Transverse colon (tissue), 4 donors: ENCODE data around the gene BCL2L13. TPM values are rescaled to one million over a fixed set of nuclear protein-coding genes. Genes with fewer than 3 reads are reported as not detected.

ENCODE experiments used
- DNase-seq: peaks from one replicate; pipeline ENCODE4 v3.0.0-alpha.2; 2019
- H3K27ac ChIP-seq, 4 donors: fragments of 200-600 bp; sonication (generic); 2 replicates each; pipeline ENCODE4 v1.5.1; 2016 to 2018; ENCODE audit warnings: inconsistent platforms in 4 of 4
- H3K27me3 ChIP-seq: fragments of 200-600 bp; sonication (generic); 2 replicates; pipeline ENCODE4 v1.5.1; 2017; ENCODE audit warnings: inconsistent platforms
- H3K36me3 ChIP-seq, 4 donors: fragments of 200-600 bp; sonication (generic); 2 replicates each; pipeline ENCODE4 v1.5.1; 2017 to 2019; ENCODE audit warnings: inconsistent platforms in 4 of 4
- H3K4me1 ChIP-seq, 4 donors: fragments of 200-600 bp; sonication (generic); 2 replicates each; pipeline ENCODE4 v1.5.1; 2017 to 2020; ENCODE audit warnings: inconsistent platforms in 4 of 4
- H3K4me3 ChIP-seq, 4 donors: fragments of 200-600 bp; sonication (generic); 1 replicate in 1 of 4; 2 replicates in 3 of 4; pipeline versions ENCODE4 v1.5.1 to v1.6.1; 2017 to 2019; ENCODE audit warnings: inconsistent platforms in 4 of 4
- H3K9me3 ChIP-seq, 2 donors: fragments of 200-600 bp; sonication (generic); 2 replicates each; pipeline ENCODE4 v1.5.1; 2017 to 2019; ENCODE audit warnings: inconsistent platforms in 2 of 2
- CTCF ChIP-seq, 5 experiments: fragments of 200-600 bp in 3 of 5; fragments of 450-650 bp in 2 of 5; sonication (generic) in 3 of 5; IDR thresholded peaks; 1 replicate in 2 of 5; 2 replicates in 3 of 5; pipeline ENCODE4 v1.5.1; 2016 to 2017; ENCODE audit warnings: antibody characterized with exemption in 5 of 5, inconsistent platforms in 3 of 5, mild to moderate bottlenecking in 2 of 5, moderate library complexity in 1 of 5
- EP300 ChIP-seq: sonication (generic); formaldehyde crosslinking; IDR thresholded peaks from one replicate; pipeline ENCODE4 v1.6.1; 2017; ENCODE audit warnings: antibody characterized with exemption, low read depth
- POLR2A ChIP-seq: fragments of 450-650 bp; IDR thresholded peaks from one replicate; pipeline ENCODE4 v1.6.1; 2016; ENCODE audit warnings: antibody characterized with exemption, mild to moderate bottlenecking, moderate library complexity
- POLR2AphosphoS5 ChIP-seq, 3 donors: sonication (generic); formaldehyde crosslinking; IDR thresholded peaks; one replicate each; pipeline ENCODE4 v1.6.1; 2016; ENCODE audit warnings: antibody characterized with exemption in 3 of 3
- WGBS, 2 donors: methylation state at CpG; one replicate each; pipeline ENCODE4 v1.1.5; 2018; ENCODE audit warnings: low coverage in 1 of 2; 5-methylcytosine and 5-hydroxymethylcytosine counted together
- in situ Hi-C, 4 donors: fragments of 200-750 bp; cut with MboI; loops; one replicate each; pipeline versions ENCODE4 v1.15.0 to v1.15.1; 2017; ENCODE audit warnings: low sequenced_read_pairs in 3 of 4, low pct_ligation_motif_present in 1 of 4, low pct_unique_long_range_greater_than_20kb in 1 of 4
- intact Hi-C: fragments of 100-400 bp; cut with DNase I; formaldehyde crosslinking; loops from one replicate; pipeline ENCODE4 v1.15.1; 2023; ENCODE audit warnings: low total_unique reads
- total RNA-seq, 4 donors: library from RNA; depleted of rRNA; stranded (reverse); fragments of >200 nt; gene quantifications; one replicate each; pipeline ENCODE4 v1.1.0, GENCODE V29; 2016

Gene BCL2L13
- total RNA-seq, 4 donors from 2014 or later, result 44.0 to 115 (median 59.6) TPM

DNA sequence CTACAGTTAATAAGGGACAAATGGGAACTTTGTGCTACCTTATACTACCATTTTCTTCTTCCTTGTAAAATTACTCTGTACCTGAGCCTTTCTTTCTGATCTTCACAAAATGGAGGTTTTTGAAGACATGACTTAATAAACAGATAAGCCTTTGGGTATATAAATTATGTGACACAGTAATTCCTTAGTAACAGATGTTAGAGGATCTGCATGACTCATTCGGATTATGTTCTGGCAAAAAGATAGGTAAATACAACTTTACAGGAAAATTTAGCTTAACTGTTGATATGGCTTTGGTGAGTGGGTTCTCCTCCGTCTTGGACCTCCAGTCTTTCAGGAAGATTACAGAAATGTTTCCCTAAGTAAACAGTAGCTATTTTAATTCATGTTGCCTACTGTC, 73.9 kb downstream of the BCL2L13 start:
- intact Hi-C loops, result no loop called here
- Histone ChIP-seq H3K4me1 (peaks cover 0 to 21% (median 8%) of the 10 kb centered on the region in 4 donors), H3K9me3 (no peaks in the 10 kb centered on the region), H3K36me3 (no peaks in the 10 kb centered on the region), H3K27me3 (no peaks in the 10 kb centered on the region), H3K4me3 (no peak overlapping the region), H3K27ac (no peak overlapping the region)
- in situ Hi-C loops, result no loop called here
- 50 to 62% methylated on average over 2 of the region's 2 CpGs for WGBS, 2 donors
- TF ChIP-seq CTCF (IDR thresholded peaks at IDR 0.05), result no peak
- no peak for TF ChIP-seq POLR2AphosphoS5 (IDR thresholded peaks at IDR 0.05)
- no peak for TF ChIP-seq EP300
- no peak for TF ChIP-seq POLR2A
- DNase-seq, result no peak

GRCh38 chr22:17716529-17716928, 78.0 kb downstream of the BCL2L13 start:
- Histone ChIP-seq H3K27ac (no peak overlapping the region), H3K4me3 (no peak overlapping the region), H3K27me3 (no peaks in the 10 kb centered on the region), H3K36me3 (no peaks in the 10 kb centered on the region), H3K4me1 (peaks cover 0 to 16% (median 9%) of the 10 kb centered on the region in 4 donors), H3K9me3 (no peaks in the 10 kb centered on the region)
- in situ Hi-C loops (no loop called here), intact Hi-C loops (no loop called here)
- no peak for TF ChIP-seq EP300
- TF ChIP-seq CTCF (IDR thresholded peaks at IDR 0.05), result no peak
- TF ChIP-seq POLR2A, result no peak
- TF ChIP-seq POLR2AphosphoS5 (IDR thresholded peaks at IDR 0.05), result no peak
- WGBS, 2 donors, result 87 to 88% methylated on average over 3 of the region's 3 CpGs
- DNase-seq, result no peak

- Histone ChIP-seq H3K9me3 (no peaks in the 10 kb centered on the region), H3K27ac (peak overlapping the region in 1 of 4 donors; percentile 20), H3K4me3 (no peak overlapping the region), H3K36me3 (no peaks in the 10 kb centered on the region), H3K4me1 (peaks cover 0 to 11% (median 4%) of the 10 kb centered on the region in 4 donors), H3K27me3 (no peaks in the 10 kb centered on the region)
- WGBS, 2 donors, result 67 to 71% methylated on average over 4 of the region's 4 CpGs
- intact Hi-C loops, result no loop called here
- no peak for DNase-seq
- in situ Hi-C loops, result no loop called here
- TF ChIP-seq POLR2A, result no peak
- TF ChIP-seq POLR2AphosphoS5 (IDR thresholded peaks at IDR 0.05), result no peak
- no peak for TF ChIP-seq CTCF (IDR thresholded peaks at IDR 0.05)
- no peak for TF ChIP-seq EP300
Observed at GRCh38 chr22:17717708-17718107, 79.2 kb downstream of the BCL2L13 start.

DNA sequence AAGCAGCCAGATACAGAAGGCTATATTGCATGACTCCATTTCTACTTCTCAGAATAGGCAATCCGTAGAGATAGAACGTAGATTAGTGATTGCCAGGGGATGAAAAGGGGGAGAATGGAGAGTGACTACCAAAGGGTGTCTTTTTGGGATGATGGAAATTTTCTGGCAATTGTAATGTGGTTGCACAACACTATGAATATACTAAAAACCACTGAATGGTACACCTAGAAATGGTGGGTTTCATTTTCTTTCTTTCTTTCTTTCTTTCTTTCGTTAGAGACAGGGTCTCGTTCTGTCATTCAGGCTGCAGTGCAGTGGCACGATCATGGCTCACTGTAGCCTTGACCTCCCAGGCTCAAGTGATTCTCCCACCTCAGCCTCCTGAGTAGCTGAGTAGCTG, 81.4 kb downstream of the BCL2L13 start:
- no peaks in the 10 kb centered on the region for H3K36me3 ChIP-seq
- WGBS, 2 donors, result 95 to 98% methylated on average over 4 to 5 of the region's 5 CpGs
- H3K9me3 ChIP-seq, result no peaks in the 10 kb centered on the region
- peaks cover 0 to 28% (median 12%) of the 10 kb centered on the region in 4 donors for H3K4me1 ChIP-seq
- in situ Hi-C loops, result no loop called here
- intact Hi-C loops, result no loop called here
- H3K27ac ChIP-seq, result no peak overlapping the region
- DNase-seq, result no peak
- H3K4me3 ChIP-seq, result no peak overlapping the region
- no peaks in the 10 kb centered on the region for H3K27me3 ChIP-seq
- no peak for TF ChIP-seq EP300
- no peak for TF ChIP-seq POLR2AphosphoS5 (IDR thresholded peaks at IDR 0.05)
- TF ChIP-seq POLR2A, result no peak
- TF ChIP-seq CTCF (IDR thresholded peaks at IDR 0.05), result no peak
